Measurements from ENCODE around the gene TBC1D16. TPM values are rescaled to one million over a fixed set of nuclear protein-coding genes. Genes with fewer than 3 reads are reported as not detected.

TBC1D16 gene
- total RNA-seq, 4 donors from 2014 or later = 9.1 to 28.0 (median 22.3) TPM

DNA sequence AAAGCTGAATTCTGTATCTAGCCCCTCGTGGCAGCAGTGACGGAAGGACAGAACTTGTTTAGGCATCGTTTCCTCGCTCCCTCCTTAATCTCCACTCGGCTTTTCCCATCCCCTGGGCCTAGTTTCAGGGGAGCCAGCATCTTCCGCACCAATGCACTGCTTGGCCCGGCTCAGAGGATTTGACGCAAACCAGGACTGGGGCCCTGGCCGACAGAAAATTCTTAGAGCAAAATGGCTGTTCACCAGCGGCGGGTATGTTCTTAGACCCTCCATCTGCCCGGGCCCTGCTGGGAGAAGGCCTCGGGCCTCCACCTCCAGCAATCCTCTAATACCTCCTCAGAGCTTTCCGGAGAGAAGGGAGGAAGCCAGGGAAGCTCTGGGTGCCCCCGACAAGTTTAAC is 54.6 kb downstream of the TBC1D16 start:
- WGBS, 2 donors = 82 to 85% methylated on average over 14 to 15 of the region's 15 CpGs

DNA sequence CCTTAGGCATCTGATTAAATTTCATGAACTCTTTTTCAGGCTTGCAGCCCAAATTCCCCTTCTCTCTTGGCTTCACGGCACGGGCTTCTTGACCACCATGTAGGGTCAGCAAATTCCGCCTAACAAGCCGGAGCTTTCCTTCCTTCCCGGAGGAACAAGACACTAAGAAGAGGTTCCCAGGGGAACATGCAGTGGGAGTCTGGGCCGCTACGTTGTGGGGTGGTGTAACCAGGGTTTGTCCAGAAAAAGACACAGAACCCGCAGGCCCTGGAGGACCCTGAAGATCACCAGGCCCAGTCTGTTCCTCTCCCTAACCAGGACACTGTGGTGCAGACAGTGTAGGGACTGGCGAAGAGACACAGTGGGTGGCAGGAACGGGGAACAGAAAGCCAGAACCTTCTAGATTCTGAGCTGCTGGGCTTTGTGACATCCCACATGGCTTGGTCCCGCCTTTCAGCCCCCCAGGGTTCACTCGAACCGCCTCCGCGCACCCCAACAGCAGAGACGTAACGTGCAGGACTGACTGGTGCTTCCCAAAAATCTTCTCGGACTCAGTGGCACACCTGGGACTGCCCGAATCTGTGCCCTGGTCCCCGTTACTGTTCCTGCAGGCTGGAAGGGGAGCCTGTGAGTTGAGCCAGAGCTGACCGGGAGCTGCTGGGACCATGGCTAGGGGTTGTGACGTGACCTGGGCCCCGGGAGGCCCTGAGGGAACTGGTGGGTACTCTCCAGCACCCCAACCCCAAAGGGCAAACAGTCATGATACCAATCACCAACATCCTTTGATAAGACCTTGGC is 55.2 kb downstream of the TBC1D16 start:
- TF ChIP-seq POLR2A (IDR thresholded peaks at IDR 0.05) (no peak), CTCF (IDR thresholded peaks at IDR 0.05) (no peak)
- intact Hi-C loops (cut with DNase I; ENCODE audit: low total_unique reads) = no loop called here
- WGBS, 2 donors = 89 to 93% methylated on average over 23 of the region's 23 CpGs
- no peak overlapping the region for H3K4me3 ChIP-seq (ENCODE audit: low read depth, poor library complexity, severe bottlenecking)
- peak in 1 of 2 donors; percentile 64 for DNase-seq (ENCODE audit: low spot score in 2 of 2)

More for the DNA sequence above, 54.6 kb downstream of the TBC1D16 start:
- intact Hi-C loops (cut with DNase I; ENCODE audit: low total_unique reads) = no loop called here
- no peak overlapping the region for H3K4me3 ChIP-seq (ENCODE audit: low read depth, poor library complexity, severe bottlenecking)
- TF ChIP-seq POLR2A (IDR thresholded peaks at IDR 0.05) (no peak), CTCF (IDR thresholded peaks at IDR 0.05) (no peak)
- peak in 1 of 2 donors; percentile 61 for DNase-seq (ENCODE audit: low spot score in 2 of 2)

DNA sequence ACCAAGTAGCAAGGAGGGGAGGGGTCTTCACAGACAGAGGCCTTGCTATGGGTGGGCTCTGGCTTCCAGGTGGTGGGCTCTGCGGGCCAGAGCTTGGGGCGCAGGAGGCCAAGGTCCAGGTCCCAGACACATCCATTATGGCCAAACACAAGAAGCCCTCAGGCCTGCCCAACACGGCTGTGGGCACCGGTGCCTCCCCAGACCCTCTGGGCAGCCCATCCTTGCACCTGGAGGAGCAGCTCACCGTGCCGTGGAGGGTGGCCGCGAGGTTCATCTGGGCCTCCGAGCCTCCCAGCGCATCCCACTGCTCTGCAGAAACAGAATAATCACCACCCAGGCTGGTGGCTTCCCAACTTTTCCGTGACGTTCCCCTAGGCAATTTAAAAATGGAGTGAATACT is 55.9 kb downstream of the TBC1D16 start:
- TF ChIP-seq POLR2A (IDR thresholded peaks at IDR 0.05) (no peak), CTCF (IDR thresholded peaks at IDR 0.05) (no peak)
- intact Hi-C loops (cut with DNase I; ENCODE audit: low total_unique reads) = no loop called here
- WGBS, 2 donors = 85 to 89% methylated on average over 12 of the region's 12 CpGs
- peak in 1 of 2 donors; percentile 77 for DNase-seq (ENCODE audit: low spot score in 2 of 2)
- no peak overlapping the region for H3K4me3 ChIP-seq (ENCODE audit: low read depth, poor library complexity, severe bottlenecking)

DNA sequence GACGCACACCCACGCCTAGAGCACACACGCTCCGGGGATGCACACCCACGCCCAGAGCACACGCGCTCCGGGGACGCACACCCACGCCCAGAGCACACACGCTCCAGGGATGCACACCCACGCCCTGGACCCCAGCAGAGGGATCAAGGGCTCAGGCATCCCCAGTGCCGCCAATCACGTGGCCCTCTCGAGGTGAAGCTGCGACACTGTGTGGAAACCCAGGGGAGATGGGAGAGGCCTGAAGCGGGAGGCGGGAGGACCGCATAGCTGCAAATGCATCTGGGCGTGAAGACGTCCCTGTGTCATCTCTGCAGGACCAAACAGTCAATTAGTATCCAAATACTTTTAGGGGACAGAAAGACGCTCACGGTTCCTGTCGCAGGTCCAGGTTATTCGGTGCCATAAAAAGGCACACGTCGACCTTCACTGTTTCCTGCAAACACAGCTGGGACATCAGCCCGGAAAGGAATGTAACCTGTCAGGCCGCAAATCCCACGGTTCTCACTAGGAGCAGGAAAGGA is 56.4 kb downstream of the TBC1D16 start:
- H3K4me3 ChIP-seq (ENCODE audit: low read depth, poor library complexity, severe bottlenecking) = no peak overlapping the region
- intact Hi-C loops (cut with DNase I; ENCODE audit: low total_unique reads) = no loop called here
- no peak for TF ChIP-seq POLR2A (IDR thresholded peaks at IDR 0.05)
- TF ChIP-seq CTCF (IDR thresholded peaks at IDR 0.05) = no peak
- 85 to 86% methylated on average over 30 of the region's 30 CpGs for WGBS, 2 donors
- peak in 1 of 2 donors; percentile 79 for DNase-seq (ENCODE audit: low spot score in 2 of 2)

GRCh38 chr17:79978548-79978855 is 57.2 kb downstream of the TBC1D16 start:
- intact Hi-C loops (cut with DNase I; ENCODE audit: low total_unique reads) = no loop called here
- DNase-seq (ENCODE audit: low spot score in 2 of 2) = peak in 1 of 2 donors; percentile 85
- H3K4me3 ChIP-seq (ENCODE audit: low read depth, poor library complexity, severe bottlenecking) = no peak overlapping the region
- WGBS, 2 donors = 59 to 73% methylated on average over 11 of the region's 11 CpGs
- TF ChIP-seq CTCF (IDR thresholded peaks at IDR 0.05) = no peak
- TF ChIP-seq POLR2A (IDR thresholded peaks at IDR 0.05) = no peak

Data from lower leg skin (tissue), 4 donors.